HG03378 (cell line): Measurements from ENCODE around the gene SMARCA4.
"Not testable (repeated sequence)": the region's sequence is repeated elsewhere in the genome, so short reads cannot be mapped to it uniquely, and the experiment has no call there.

ENCODE experiments used
- ATAC-seq: cut with Tn5 transposase; IDR thresholded peaks from one replicate; pipeline ENCODE4 v1.9.1; 2021; ENCODE audit warnings: mild to moderate bottlenecking, moderate library complexity; ENCODE audit not compliant: unreplicated experiment

Gene SMARCA4

DNA sequence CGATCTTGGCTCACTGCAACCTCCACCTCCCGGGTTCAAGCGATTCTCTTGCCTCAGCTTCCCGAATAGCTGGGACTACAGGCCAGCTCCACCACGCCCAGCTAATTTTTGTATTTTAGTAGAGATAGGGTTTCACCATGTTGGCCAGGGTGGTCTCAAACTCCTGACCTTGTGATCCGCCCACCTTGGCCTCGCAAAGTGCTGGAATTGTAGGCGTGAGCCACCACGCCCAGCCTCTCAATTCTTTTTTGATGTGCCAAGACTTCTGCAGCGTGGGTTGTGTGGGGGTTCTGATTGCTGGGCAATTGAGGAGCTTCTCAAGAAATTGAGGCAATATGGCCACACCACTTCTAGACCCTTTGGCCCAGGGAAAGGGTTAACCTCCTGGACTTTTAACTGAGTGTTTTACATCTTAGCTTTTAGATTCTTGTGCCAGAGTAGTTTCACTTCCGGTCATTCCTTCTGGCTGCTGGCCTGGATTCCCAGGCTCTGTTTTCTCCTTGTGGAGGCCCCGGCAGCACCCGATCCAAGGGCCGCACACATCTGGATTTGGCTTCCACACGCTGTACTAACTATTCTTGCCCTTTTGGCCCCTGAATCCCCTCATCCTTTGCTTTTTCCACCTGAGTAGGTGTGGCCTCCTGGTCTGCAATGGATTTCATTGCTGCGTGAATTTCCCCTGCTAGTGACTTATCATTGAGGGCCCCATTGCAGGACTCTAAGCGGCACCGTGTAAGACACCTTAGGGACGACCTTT lies 14.7 kb downstream of the SMARCA4 start:
- no peak for ATAC-seq

GRCh38 chr19:10976131-10976892 lies 15.5 kb downstream of the SMARCA4 start:
- no peak for ATAC-seq

- no peak for ATAC-seq
Observed at GRCh38 chr19:10977742-10978092, 16.9 kb downstream of the SMARCA4 start.

- no peak for ATAC-seq
Observed at GRCh38 chr19:10979951-10980381, 19.1 kb downstream of the SMARCA4 start.

GRCh38 chr19:10981252-10981895 lies 20.5 kb downstream of the SMARCA4 start:
- no peak for ATAC-seq

DNA sequence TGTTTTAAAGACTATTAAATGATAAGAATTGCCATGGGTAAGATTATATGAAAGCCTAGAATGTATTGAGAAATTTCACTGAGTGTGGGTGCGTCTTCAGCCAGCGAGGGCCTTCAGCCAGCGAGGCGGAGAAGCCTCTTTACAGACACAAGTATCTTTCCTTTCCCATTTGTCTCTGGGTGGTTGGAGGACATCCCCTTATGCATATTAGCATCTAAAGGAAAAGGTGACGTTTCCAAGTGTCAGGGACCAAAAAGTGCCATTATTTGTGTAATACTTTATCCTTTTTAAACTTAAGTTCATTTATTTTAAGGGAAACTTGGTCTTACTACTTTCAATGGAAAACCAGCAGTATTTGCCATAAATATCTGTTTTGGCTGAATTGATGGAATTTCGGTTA lies 22.2 kb downstream of the SMARCA4 start:
- no peak for ATAC-seq

DNA sequence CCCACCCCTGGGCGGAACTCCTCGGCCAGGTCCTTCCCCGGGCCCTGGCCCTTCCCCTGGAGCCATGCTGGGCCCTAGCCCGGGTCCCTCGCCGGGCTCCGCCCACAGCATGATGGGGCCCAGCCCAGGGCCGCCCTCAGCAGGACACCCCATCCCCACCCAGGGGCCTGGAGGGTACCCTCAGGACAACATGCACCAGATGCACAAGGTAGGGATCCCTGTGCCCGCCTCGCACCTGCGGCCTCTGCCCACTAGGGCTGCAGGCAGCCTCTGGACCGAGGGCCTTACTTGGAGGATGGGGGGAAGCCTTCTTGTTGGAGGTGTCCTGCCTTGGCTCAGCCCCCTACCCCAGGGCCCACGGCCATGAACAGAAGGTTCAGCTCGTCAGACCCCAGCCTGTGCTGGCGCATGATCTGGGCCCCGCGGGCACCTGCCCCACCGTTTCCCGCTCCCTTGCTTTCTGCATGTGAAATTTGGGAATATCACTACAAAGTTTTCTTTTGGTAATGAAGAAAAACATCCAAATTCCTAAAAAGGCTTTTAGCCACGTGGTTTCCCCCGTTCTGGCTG lies 23.4 kb downstream of the SMARCA4 start:
- ATAC-seq = no peak

GRCh38 chr19:10985502-10985901 lies 24.7 kb downstream of the SMARCA4 start:
- no peak for ATAC-seq

GRCh38 chr19:10986301-10987127 lies 25.7 kb downstream of the SMARCA4 start:
- ATAC-seq = no peak

GRCh38 chr19:10987571-10988297 lies 26.9 kb downstream of the SMARCA4 start:
- ATAC-seq = no peak

- ATAC-seq = no peak
Observed at GRCh38 chr19:10988380-10988779, 27.6 kb downstream of the SMARCA4 start.

- no peak for ATAC-seq
Observed at GRCh38 chr19:10988921-10989320, 28.1 kb downstream of the SMARCA4 start.

DNA sequence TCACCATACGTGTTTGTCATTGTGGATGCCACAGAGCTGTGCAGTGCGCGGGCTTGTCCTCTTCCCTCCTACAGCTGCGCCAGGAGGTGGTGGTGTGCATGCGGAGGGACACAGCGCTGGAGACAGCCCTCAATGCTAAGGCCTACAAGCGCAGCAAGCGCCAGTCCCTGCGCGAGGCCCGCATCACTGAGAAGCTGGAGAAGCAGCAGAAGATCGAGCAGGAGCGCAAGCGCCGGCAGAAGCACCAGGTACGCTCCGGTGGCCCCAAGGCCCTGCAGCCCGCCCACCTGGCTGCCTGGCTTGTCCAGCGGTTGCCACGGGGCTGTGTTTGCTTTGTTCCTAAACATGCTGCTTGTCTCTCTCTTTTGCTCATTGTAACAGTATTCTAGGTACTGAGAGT lies 30.2 kb downstream of the SMARCA4 start:
- ATAC-seq = no peak

DNA sequence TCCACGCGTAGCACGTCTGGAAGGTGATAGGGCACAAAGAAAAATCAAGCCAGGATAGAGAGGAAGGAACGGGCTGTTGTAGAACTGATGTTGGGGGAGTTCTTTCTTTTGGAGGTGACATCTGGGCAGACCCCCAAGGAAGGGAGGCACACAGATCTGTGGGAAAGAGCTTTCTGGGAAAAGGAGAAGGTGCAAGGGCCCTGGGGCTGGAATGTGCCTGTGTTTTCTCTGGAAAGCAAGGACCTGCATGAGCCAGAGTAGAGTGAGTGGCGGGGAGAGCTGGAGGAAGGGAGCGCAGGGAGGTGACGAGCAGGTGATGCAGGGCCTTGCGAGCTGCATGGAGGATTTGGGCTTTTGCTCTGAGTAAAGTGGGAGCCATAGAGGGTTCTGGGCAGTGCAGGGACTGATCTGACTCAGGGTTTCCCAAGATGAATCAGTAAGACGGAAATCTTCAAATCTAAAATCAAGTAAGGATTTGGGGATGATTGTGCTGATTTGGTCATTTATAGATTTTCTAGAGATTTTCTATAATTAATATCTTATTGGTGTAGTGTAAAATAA lies 30.8 kb downstream of the SMARCA4 start:
- ATAC-seq = no peak

DNA sequence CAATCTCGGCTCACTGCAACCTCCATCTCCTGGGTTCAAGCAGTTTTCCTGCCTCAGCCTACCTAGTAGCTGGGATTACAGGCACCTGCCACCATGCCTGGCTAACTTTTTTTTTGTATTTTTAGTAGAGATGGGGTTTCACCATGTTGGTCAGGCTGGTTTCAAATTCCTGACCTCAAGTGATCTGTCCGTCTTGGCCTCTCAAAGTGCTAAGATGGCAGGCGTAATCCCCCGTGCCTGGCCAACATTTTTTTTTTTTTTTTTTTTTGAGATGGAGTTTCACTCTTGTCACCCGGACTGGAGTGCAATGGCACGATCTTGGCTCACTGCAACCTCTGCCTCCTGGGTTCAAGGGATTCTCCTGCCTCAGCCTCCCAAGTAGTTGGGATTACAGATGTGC lies 31.3 kb downstream of the SMARCA4 start:
- not testable (repeated sequence) for ATAC-seq

DNA sequence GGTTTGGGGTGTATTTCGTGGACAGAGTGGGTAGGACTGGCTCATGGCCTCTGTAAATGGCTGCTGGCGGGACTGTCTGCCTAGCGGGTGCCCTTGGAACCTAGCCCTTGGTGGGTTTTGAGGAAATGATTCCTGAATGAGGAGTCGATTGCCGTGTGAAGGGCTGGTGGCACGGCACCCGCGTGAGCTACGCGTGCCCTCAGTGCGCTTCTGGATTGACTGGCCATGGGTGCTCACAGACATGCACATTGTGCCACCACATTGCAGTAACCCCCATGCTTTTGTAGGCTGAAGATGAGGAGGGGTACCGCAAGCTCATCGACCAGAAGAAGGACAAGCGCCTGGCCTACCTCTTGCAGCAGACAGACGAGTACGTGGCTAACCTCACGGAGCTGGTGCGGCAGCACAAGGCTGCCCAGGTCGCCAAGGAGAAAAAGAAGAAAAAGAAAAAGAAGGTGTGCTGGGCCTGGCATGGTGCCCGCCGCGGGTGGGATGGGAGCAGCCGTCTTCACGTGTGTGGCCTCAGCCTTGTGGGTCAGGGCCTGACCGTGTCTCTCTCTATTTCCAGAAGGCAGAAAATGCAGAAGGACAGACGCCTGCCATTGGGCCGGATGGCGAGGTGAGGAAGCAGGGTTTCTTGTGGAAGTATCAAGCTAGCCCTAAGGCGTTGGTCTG lies 35.2 kb downstream of the SMARCA4 start:
- ATAC-seq = no peak

GRCh38 chr19:10998045-10998533 lies 37.3 kb downstream of the SMARCA4 start:
- no peak for ATAC-seq

DNA sequence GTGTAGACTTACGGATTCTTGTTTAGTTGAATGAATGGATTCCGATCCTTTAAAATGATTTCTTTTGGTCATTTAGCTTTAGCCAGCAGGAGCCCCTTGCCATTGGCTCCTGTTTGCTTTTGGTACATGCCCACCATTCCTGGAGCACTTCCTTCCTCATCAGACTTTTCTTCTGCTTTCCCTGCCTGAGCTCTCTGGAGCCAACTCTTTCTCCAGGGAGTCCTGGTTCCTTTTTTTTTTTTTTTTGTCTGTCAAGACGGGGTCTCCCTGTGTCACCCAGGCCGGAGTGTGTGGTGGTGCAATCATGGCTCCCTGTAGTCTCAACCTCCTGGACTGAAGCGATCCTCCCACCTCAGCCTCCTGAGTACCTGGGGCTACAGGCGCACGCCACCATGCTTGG lies 37.8 kb downstream of the SMARCA4 start:
- ATAC-seq = no peak

GRCh38 chr19:11005521-11005920 lies 44.7 kb downstream of the SMARCA4 start:
- ATAC-seq = no peak
